SK-N-SH (cell line): ENCODE results near the gene OR51B6. TPM values are rescaled to one million over a fixed set of nuclear protein-coding genes. Genes with fewer than 3 reads are reported as not detected.
"Not testable (repeated sequence)": the region's sequence is repeated elsewhere in the genome, so short reads cannot be mapped to it uniquely, and the experiment has no call there.

ENCODE experiments used
- CTCF ChIA-PET: fragments of 300-600, 350-600 bp; formaldehyde crosslinking; extraction: SDS; loops from one replicate; lab custom pipeline; 2021; lab: Yijun Ruan, JAX
- POLR2A ChIA-PET: fragments of 350-600 bp; sonication (Branson Sonifier 250); formaldehyde crosslinking; extraction: SDS; loops from one replicate; lab custom pipeline; 2020; ENCODE audit warnings: antibody characterized with exemption, inconsistent platforms; lab: Yijun Ruan, JAX
- DNase-seq: peaks from one replicate; pipeline ENCODE4 v3.0.0; 2012
- H2AFZ ChIP-seq: fragments of 200-600 bp; sonication (generic); 2 replicates; pipeline ENCODE4 v1.8.1; 2016; ENCODE audit warnings: antibody characterized with exemption, mild to moderate bottlenecking, low read depth
- H3F3A ChIP-seq: fragments of 200-600 bp; sonication (generic); replicated peaks from 2 replicates; pipeline ENCODE3; 2016; ENCODE audit warnings: antibody characterized with exemption, mild to moderate bottlenecking; ENCODE audit not compliant: insufficient read depth
- H3K27ac ChIP-seq, 2 experiments: fragments of 200-500 bp in 1 of 2; fragments of 200-600 bp in 1 of 2; sonication (Bioruptor generic) in 1 of 2; sonication (generic), shearing (Covaris generic) in 1 of 2; 2 replicates each; pipeline versions ENCODE4 v1.5.1 to v1.6.1; 2014 to 2016; ENCODE audit warnings: low read depth in 2 of 2, inconsistent platforms in 1 of 2, low read length in 1 of 2, mild to moderate bottlenecking in 1 of 2, mixed read lengths in 1 of 2
- H3K27me3 ChIP-seq: fragments of 200-600 bp; sonication (generic), shearing (Covaris generic); 2 replicates; pipeline ENCODE4 v1.6.1; 2016; ENCODE audit warnings: mixed run types; ENCODE audit not compliant: insufficient read depth
- H3K36me3 ChIP-seq, 2 experiments: fragments of 200-500 bp in 1 of 2; fragments of 200-600 bp in 1 of 2; sonication (Bioruptor generic) in 1 of 2; sonication (generic) in 1 of 2; replicated peaks in 1 of 2; 2 replicates each; pipeline versions ENCODE3 to v1.5.1; 2014 to 2016; ENCODE audit warnings: low read length in 1 of 2, mild to moderate bottlenecking in 1 of 2; ENCODE audit not compliant: insufficient read depth in 2 of 2, control insufficient read depth in 1 of 2
- H3K4me1 ChIP-seq, 2 experiments: fragments of 200-500 bp in 1 of 2; fragments of 200-600 bp in 1 of 2; sonication (Bioruptor generic) in 1 of 2; sonication (generic), shearing (Covaris generic) in 1 of 2; 2 replicates each; pipeline versions ENCODE4 v1.5.1 to v1.6.1; 2014 to 2016; ENCODE audit warnings: low read depth in 1 of 2, low read length in 1 of 2, mixed run types in 1 of 2; ENCODE audit not compliant: insufficient read depth in 2 of 2, control insufficient read depth in 1 of 2
- H3K4me2 ChIP-seq: fragments of 200-600 bp; sonication (generic), shearing (Covaris generic); 2 replicates; pipeline ENCODE4 v1.6.1; 2017; ENCODE audit warnings: mixed run types
- H3K4me3 ChIP-seq, 2 experiments: fragments of 200-500 bp in 1 of 2; fragments of 200-600 bp in 1 of 2; sonication (Bioruptor generic) in 1 of 2; sonication (generic), shearing (Covaris generic) in 1 of 2; 2 replicates each; pipeline versions ENCODE4 v1.5.1 to v1.8.1; 2014 to 2016; ENCODE audit warnings: low read depth in 2 of 2, inconsistent platforms in 1 of 2, low read length in 1 of 2, mild to moderate bottlenecking in 1 of 2, mixed read lengths in 1 of 2, moderate library complexity in 1 of 2
- H3K79me2 ChIP-seq: fragments of 200-600 bp; sonication (generic); 2 replicates; pipeline ENCODE4 v1.8.1; 2017; ENCODE audit warnings: mild to moderate bottlenecking; ENCODE audit not compliant: insufficient read depth
- H3K9ac ChIP-seq: fragments of 200-600 bp; sonication (generic); 2 replicates; pipeline ENCODE4 v1.6.1; 2017; ENCODE audit warnings: mixed run types
- H3K9me2 ChIP-seq: fragments of 200-600 bp; sonication (generic); 2 replicates; pipeline ENCODE4 v1.6.1; 2017; ENCODE audit warnings: mixed run types
- H3K9me3 ChIP-seq: fragments of 200-600 bp; sonication (generic); 2 replicates; pipeline ENCODE4 v1.6.1; 2017; ENCODE audit warnings: mixed run types, mild to moderate bottlenecking, moderate library complexity
- H4K20me1 ChIP-seq: fragments of 200-600 bp; sonication (generic); 2 replicates; pipeline ENCODE4 v1.6.1; 2017; ENCODE audit warnings: mild to moderate bottlenecking, mixed run types; ENCODE audit not compliant: insufficient read depth
- FOXM1 ChIP-seq: IDR thresholded peaks from 2 replicates; pipeline ENCODE4 v1.4.0; 2012; ENCODE audit warnings: low read depth, mild to moderate bottlenecking
- JUND ChIP-seq: IDR thresholded peaks from 2 replicates; pipeline ENCODE4 v1.4.0; 2012
- MEF2A ChIP-seq: IDR thresholded peaks from 2 replicates; pipeline ENCODE4 v1.4.0; 2012; ENCODE audit warnings: low read depth, borderline replicate concordance
- NRF1 ChIP-seq: IDR thresholded peaks from 2 replicates; pipeline ENCODE4 v1.6.1; 2012; ENCODE audit warnings: low read depth, mild to moderate bottlenecking, low read length
- POLR2AphosphoS5 ChIP-seq: IDR thresholded peaks from 2 replicates; pipeline ENCODE4 v1.6.1; 2012; ENCODE audit warnings: low read depth, low read length
- RAD21 ChIP-seq: IDR thresholded peaks from 2 replicates; pipeline ENCODE4 v1.6.1; 2012; ENCODE audit warnings: mild to moderate bottlenecking, low read length
- RFX5 ChIP-seq: IDR thresholded peaks from 2 replicates; pipeline ENCODE4 v1.6.1; 2012; ENCODE audit warnings: mild to moderate bottlenecking, improper control_type of control experiment, low read length
- WGBS: methylation state at CpG from one replicate; pipeline ENCODE4 v1.1.6; 2017; ENCODE audit warnings: low lambda C conversion rate; 5-methylcytosine and 5-hydroxymethylcytosine counted together
- polyA plus RNA-seq, 3 experiments: library from polyadenylated mRNA; depleted of rRNA; stranded (reverse); fragments of >200 nt; gene quantifications; 2 replicates each; pipeline ENCODE4 v1.2.3, GENCODE V29; 2012
- TF ChIP-seq, protein P1 (sequence below): fragments of 150-350 bp; IDR thresholded peaks from 2 replicates; pipeline ENCODE4 v1.6.1; 2016; ENCODE audit warnings: mild to moderate bottlenecking, low read depth, low read length
- TF ChIP-seq, protein P2 (sequence below): IDR thresholded peaks from 2 replicates; pipeline ENCODE4 v1.4.0; 2012; ENCODE audit warnings: low read depth
- TF ChIP-seq, protein P3 (sequence below): fragments of 200-600 bp; sonication (generic); IDR thresholded peaks from 2 replicates; pipeline ENCODE4 v1.6.1; 2017; ENCODE audit warnings: antibody characterized with exemption, mild to moderate bottlenecking, moderate library complexity

The OR51B6 gene
- polyA plus RNA-seq, 1 of the 3 experiments (the other 2 are of a cell fraction): not detected

- Histone ChIP-seq H3K9me3 (no peaks in the 10 kb centered on the region), H3K4me1 (no peaks in the 10 kb centered on the region), H3K36me3 (no peaks in the 10 kb centered on the region), H3K27ac (no peak overlapping the region), H3K27me3 (peaks cover 4% of the 10 kb centered on the region; the same call in 1 of the 2 replicates), H3K9me2 (no peaks in the 10 kb centered on the region), H3F3A (no peaks in the 10 kb centered on the region), H3K9ac (no peak overlapping the region), H3K4me2 (no peak overlapping the region), H3K79me2 (no peaks in the 10 kb centered on the region), H3K4me3 (no peak overlapping the region), H4K20me1 (no peaks in the 10 kb centered on the region), H2AFZ (no peak overlapping the region)
- ChIA-PET CTCF (no interaction called here), POLR2A (no interaction called here)
- TF ChIP-seq RFX5 (no peak), NRF1 (no peak), RAD21 (no peak), FOXM1 (no peak)
- DNase-seq: no peak
Observed at GRCh38 chr11:5336331-5336730, 15.0 kb upstream of the OR51B6 start.

DNA sequence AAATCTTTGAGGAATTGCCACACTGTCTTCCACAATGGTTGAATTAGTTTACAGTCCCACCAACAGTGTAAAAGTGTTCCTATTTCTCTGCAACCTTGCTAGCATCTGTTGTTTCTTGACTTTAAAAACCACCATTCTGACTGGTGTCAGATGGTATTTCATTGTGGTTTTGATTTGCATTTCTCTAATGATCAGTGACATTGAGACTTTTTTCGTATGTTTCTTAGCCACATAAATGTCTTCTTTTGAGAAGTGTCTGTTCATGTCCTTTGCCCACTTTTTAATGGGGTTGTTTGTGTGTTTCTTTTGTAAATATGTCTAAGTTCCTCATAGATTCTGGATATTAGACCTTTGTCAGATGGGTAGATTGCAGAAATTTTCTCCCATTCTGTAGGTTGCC lies 14.1 kb upstream of the OR51B6 start:
- H4K20me1 ChIP-seq, CTCF ChIA-PET, H3K9me2 ChIP-seq, H3K4me3 ChIP-seq, H3K79me2 ChIP-seq, H3F3A ChIP-seq, POLR2A ChIA-PET, H3K36me3 ChIP-seq, DNase-seq, H3K9me3 ChIP-seq, H2AFZ ChIP-seq, H3K9ac ChIP-seq, H3K4me1 ChIP-seq, H3K27ac ChIP-seq, H3K4me2 ChIP-seq, H3K27me3 ChIP-seq: not testable (repeated sequence)
- WGBS: 6% methylated on average over 1 of the region's 1 CpG

DNA sequence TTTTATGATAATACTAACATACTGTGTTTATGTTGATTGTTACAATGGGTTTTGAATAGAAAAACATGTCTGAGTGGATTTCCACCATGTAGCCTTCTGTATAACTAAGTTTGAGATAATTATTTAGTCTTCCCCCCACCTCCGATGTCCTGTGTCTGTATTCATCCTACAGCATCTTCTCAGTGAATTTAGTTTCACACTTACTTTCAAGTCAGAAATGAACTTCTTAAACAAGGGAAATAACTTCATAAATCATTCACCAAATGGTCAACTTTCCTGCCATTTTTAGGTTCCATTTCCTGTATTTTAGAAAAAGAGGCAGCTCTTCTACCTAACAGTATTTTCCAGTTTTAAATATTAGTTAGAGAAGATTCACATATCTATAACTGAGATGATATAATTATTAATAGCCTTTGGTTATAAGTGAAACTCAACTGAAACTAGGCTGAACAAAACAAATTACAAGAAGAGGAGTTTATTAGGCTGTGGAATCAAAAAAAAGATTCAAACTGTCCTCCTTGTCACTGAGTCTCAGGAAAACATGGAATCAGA lies 11.5 kb upstream of the OR51B6 start:
- CTCF ChIA-PET: no interaction called here
- 3% methylated on average over 1 of the region's 1 CpG for whole genome bisulfite sequencing
- H3K36me3 ChIP-seq: no peaks in the 10 kb centered on the region

More for the DNA sequence above, 11.5 kb upstream of the OR51B6 start:
- no peak overlapping the region for H3K4me2 ChIP-seq
- no peaks in the 10 kb centered on the region for H4K20me1 ChIP-seq
- no peaks in the 10 kb centered on the region for H3K79me2 ChIP-seq
- H3K9me2 ChIP-seq: no peaks in the 10 kb centered on the region
- no peak overlapping the region for H3K27ac ChIP-seq
- no peaks in the 10 kb centered on the region for H3K4me1 ChIP-seq
- H3K9ac ChIP-seq: no peak overlapping the region
- H2AFZ ChIP-seq: no peak overlapping the region
- TF ChIP-seq, protein P1, sequence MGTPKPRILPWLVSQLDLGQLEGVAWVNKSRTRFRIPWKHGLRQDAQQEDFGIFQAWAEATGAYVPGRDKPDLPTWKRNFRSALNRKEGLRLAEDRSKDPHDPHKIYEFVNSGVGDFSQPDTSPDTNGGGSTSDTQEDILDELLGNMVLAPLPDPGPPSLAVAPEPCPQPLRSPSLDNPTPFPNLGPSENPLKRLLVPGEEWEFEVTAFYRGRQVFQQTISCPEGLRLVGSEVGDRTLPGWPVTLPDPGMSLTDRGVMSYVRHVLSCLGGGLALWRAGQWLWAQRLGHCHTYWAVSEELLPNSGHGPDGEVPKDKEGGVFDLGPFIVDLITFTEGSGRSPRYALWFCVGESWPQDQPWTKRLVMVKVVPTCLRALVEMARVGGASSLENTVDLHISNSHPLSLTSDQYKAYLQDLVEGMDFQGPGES: no peak
- TF ChIP-seq, protein P2, sequence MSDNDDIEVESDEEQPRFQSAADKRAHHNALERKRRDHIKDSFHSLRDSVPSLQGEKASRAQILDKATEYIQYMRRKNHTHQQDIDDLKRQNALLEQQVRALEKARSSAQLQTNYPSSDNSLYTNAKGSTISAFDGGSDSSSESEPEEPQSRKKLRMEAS: no peak
- TF ChIP-seq RFX5: no peak
- TF ChIP-seq, protein P3, sequence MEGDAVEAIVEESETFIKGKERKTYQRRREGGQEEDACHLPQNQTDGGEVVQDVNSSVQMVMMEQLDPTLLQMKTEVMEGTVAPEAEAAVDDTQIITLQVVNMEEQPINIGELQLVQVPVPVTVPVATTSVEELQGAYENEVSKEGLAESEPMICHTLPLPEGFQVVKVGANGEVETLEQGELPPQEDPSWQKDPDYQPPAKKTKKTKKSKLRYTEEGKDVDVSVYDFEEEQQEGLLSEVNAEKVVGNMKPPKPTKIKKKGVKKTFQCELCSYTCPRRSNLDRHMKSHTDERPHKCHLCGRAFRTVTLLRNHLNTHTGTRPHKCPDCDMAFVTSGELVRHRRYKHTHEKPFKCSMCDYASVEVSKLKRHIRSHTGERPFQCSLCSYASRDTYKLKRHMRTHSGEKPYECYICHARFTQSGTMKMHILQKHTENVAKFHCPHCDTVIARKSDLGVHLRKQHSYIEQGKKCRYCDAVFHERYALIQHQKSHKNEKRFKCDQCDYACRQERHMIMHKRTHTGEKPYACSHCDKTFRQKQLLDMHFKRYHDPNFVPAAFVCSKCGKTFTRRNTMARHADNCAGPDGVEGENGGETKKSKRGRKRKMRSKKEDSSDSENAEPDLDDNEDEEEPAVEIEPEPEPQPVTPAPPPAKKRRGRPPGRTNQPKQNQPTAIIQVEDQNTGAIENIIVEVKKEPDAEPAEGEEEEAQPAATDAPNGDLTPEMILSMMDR: no peak
- no peak for TF ChIP-seq JUND
- TF ChIP-seq MEF2A: no peak
- no peak for TF ChIP-seq POLR2AphosphoS5
- no peak for DNase-seq
- no peaks in the 10 kb centered on the region; the same call in 1 of the 2 replicates for H3K27me3 ChIP-seq
- H3K9me3 ChIP-seq: no peaks in the 10 kb centered on the region
- POLR2A ChIA-PET: no interaction called here
- no peak overlapping the region for H3K4me3 ChIP-seq
- no peaks in the 10 kb centered on the region for H3F3A ChIP-seq
